ENCODE data around the gene GBP1.
"Not testable (repeated sequence)": the region's sequence is repeated elsewhere in the genome, so short reads cannot be mapped to it uniquely, and the experiment has no call there.

GBP1 gene

GRCh38 chr1:89050649-89051033 is 14.4 kb downstream of the GBP1 start:
- H4K91ac ChIP-seq (ENCODE audit: low read depth, low read length, poor library complexity): peak overlapping the region; percentile 34
- no peak overlapping the region for H3K4ac ChIP-seq (ENCODE audit: low read length)
- H2BK15ac ChIP-seq (ENCODE audit: low read length): no peak overlapping the region
- peak overlapping the region; percentile 68 for H3K23ac ChIP-seq (ENCODE audit: low read depth, low read length, poor library complexity)
- no peak overlapping the region for H2AFZ ChIP-seq (ENCODE audit: low read length)
- no peak overlapping the region for H3K27ac ChIP-seq (replicated peaks; ENCODE audit: low read length)
- H3K36me3 ChIP-seq (replicated peaks in 1 of 2; ENCODE audit: control insufficient read depth in 2 of 2, insufficient read depth in 2 of 2, low read length in 2 of 2): no peaks in the 10 kb centered on the region
- DNase-seq (ENCODE audit: low spot score): no peak
- H2BK120ac ChIP-seq (ENCODE audit: low read depth, low read length): no peak overlapping the region
- H3K4me3 ChIP-seq (ENCODE audit: low read length in 2 of 2): peak overlapping the region in 1 of 2 donors; percentile 1
- no peak overlapping the region for H4K8ac ChIP-seq (ENCODE audit: low read depth, low read length)
- H3K79me1 ChIP-seq (ENCODE audit: low read depth, low read length): no peaks in the 10 kb centered on the region
- no CpG with 5 or more reads among the region's 11 CpGs for WGBS, 2 donors (ENCODE audit: extremely low coverage in 2 of 2, insufficient read length in 2 of 2, insufficient replicate concordance in 1 of 2)
- no peak overlapping the region for H3K9ac ChIP-seq (ENCODE audit: low read depth, low read length, poor library complexity)
- no peak overlapping the region for H3K18ac ChIP-seq (ENCODE audit: low read length)
- H2BK5ac ChIP-seq (ENCODE audit: low read length): peak overlapping the region; percentile 26
- no peaks in the 10 kb centered on the region for H3K4me1 ChIP-seq (ENCODE audit: control insufficient read depth in 2 of 2, insufficient read depth in 1 of 2, low read depth in 1 of 2, low read length in 2 of 2)
- no peaks in the 10 kb centered on the region for H3K9me3 ChIP-seq (replicated peaks in 1 of 2; ENCODE audit: control insufficient read depth in 2 of 2, insufficient read depth in 1 of 2, low read depth in 1 of 2, low read length in 2 of 2)
- no peaks in the 10 kb centered on the region for H3K27me3 ChIP-seq (ENCODE audit: control insufficient read depth in 3 of 3, insufficient read depth in 3 of 3, low read depth in 1 of 3, low read length in 3 of 3)
- no peak overlapping the region for H3K14ac ChIP-seq (ENCODE audit: low read length)
- no peak overlapping the region for H3K4me2 ChIP-seq (ENCODE audit: insufficient read depth, low read length, poor library complexity, severe bottlenecking)
- H2BK12ac ChIP-seq (ENCODE audit: low read length): no peak overlapping the region
- no peak overlapping the region for H2AK5ac ChIP-seq (ENCODE audit: low read depth, low read length)

- not testable (repeated sequence) for H2AK5ac ChIP-seq (ENCODE audit: low read depth, low read length); H3K14ac ChIP-seq (ENCODE audit: low read length); H2BK120ac ChIP-seq (ENCODE audit: low read depth, low read length); H2BK15ac ChIP-seq (ENCODE audit: low read length); H4K8ac ChIP-seq (ENCODE audit: low read depth, low read length); H3K36me3 ChIP-seq (replicated peaks in 1 of 2; ENCODE audit: control insufficient read depth in 2 of 2, insufficient read depth in 2 of 2, low read length in 2 of 2); H3K9me3 ChIP-seq (replicated peaks in 1 of 2; ENCODE audit: control insufficient read depth in 2 of 2, insufficient read depth in 1 of 2, low read depth in 1 of 2, low read length in 2 of 2); H3K4me1 ChIP-seq (ENCODE audit: control insufficient read depth in 2 of 2, insufficient read depth in 1 of 2, low read depth in 1 of 2, low read length in 2 of 2); H3K4me2 ChIP-seq (ENCODE audit: insufficient read depth, low read length, poor library complexity, severe bottlenecking); H3K4ac ChIP-seq (ENCODE audit: low read length); H4K91ac ChIP-seq (ENCODE audit: low read depth, low read length, poor library complexity); H3K27ac ChIP-seq (replicated peaks; ENCODE audit: low read length); H3K18ac ChIP-seq (ENCODE audit: low read length); H2AFZ ChIP-seq (ENCODE audit: low read length); DNase-seq (ENCODE audit: low spot score); H3K27me3 ChIP-seq (ENCODE audit: control insufficient read depth in 3 of 3, insufficient read depth in 3 of 3, low read depth in 1 of 3, low read length in 3 of 3); H3K79me1 ChIP-seq (ENCODE audit: low read depth, low read length); H3K4me3 ChIP-seq (ENCODE audit: low read length in 2 of 2); H3K9ac ChIP-seq (ENCODE audit: low read depth, low read length, poor library complexity); H3K23ac ChIP-seq (ENCODE audit: low read depth, low read length, poor library complexity); H2BK12ac ChIP-seq (ENCODE audit: low read length)
- no CpG with 5 or more reads among the region's 9 CpGs for WGBS, 2 donors (ENCODE audit: extremely low coverage in 2 of 2, insufficient read length in 2 of 2, insufficient replicate concordance in 1 of 2)
- H2BK5ac ChIP-seq (ENCODE audit: low read length): peak overlapping the region; percentile 26
Measured at GRCh38 chr1:89049901-89050648, 14.9 kb downstream of the GBP1 start.

- H3K4me3 ChIP-seq (ENCODE audit: low read length in 2 of 2); H2BK12ac ChIP-seq (ENCODE audit: low read length); H3K9ac ChIP-seq (ENCODE audit: low read depth, low read length, poor library complexity); H3K36me3 ChIP-seq (replicated peaks in 1 of 2; ENCODE audit: control insufficient read depth in 2 of 2, insufficient read depth in 2 of 2, low read length in 2 of 2); H4K8ac ChIP-seq (ENCODE audit: low read depth, low read length); H3K27ac ChIP-seq (replicated peaks; ENCODE audit: low read length); H2BK15ac ChIP-seq (ENCODE audit: low read length); H3K18ac ChIP-seq (ENCODE audit: low read length); H3K14ac ChIP-seq (ENCODE audit: low read length); H3K9me3 ChIP-seq (replicated peaks in 1 of 2; ENCODE audit: control insufficient read depth in 2 of 2, insufficient read depth in 1 of 2, low read depth in 1 of 2, low read length in 2 of 2); H2BK5ac ChIP-seq (ENCODE audit: low read length); H3K4ac ChIP-seq (ENCODE audit: low read length); H2AK5ac ChIP-seq (ENCODE audit: low read depth, low read length); H2AFZ ChIP-seq (ENCODE audit: low read length); H3K79me1 ChIP-seq (ENCODE audit: low read depth, low read length); H3K27me3 ChIP-seq (ENCODE audit: control insufficient read depth in 3 of 3, insufficient read depth in 3 of 3, low read depth in 1 of 3, low read length in 3 of 3); H4K91ac ChIP-seq (ENCODE audit: low read depth, low read length, poor library complexity); H3K4me2 ChIP-seq (ENCODE audit: insufficient read depth, low read length, poor library complexity, severe bottlenecking); H3K23ac ChIP-seq (ENCODE audit: low read depth, low read length, poor library complexity); H2BK120ac ChIP-seq (ENCODE audit: low read depth, low read length); DNase-seq (ENCODE audit: low spot score); H3K4me1 ChIP-seq (ENCODE audit: control insufficient read depth in 2 of 2, insufficient read depth in 1 of 2, low read depth in 1 of 2, low read length in 2 of 2): not testable (repeated sequence)
- WGBS, 2 donors (ENCODE audit: extremely low coverage in 2 of 2, insufficient read length in 2 of 2, insufficient replicate concordance in 1 of 2): no CpG with 5 or more reads among the region's 4 CpGs
Measured at GRCh38 chr1:89049187-89049586, 15.8 kb downstream of the GBP1 start.

- Histone ChIP-seq H3K4me1 (ENCODE audit: control insufficient read depth in 2 of 2, insufficient read depth in 1 of 2, low read depth in 1 of 2, low read length in 2 of 2) (no peaks in the 10 kb centered on the region), H3K14ac (ENCODE audit: low read length) (no peak overlapping the region), H3K27me3 (ENCODE audit: control insufficient read depth in 3 of 3, insufficient read depth in 3 of 3, low read depth in 1 of 3, low read length in 3 of 3) (no peaks in the 10 kb centered on the region), H2AK5ac (ENCODE audit: low read depth, low read length) (no peak overlapping the region), H4K91ac (ENCODE audit: low read depth, low read length, poor library complexity) (no peak overlapping the region), H4K8ac (ENCODE audit: low read depth, low read length) (no peak overlapping the region), H3K79me1 (ENCODE audit: low read depth, low read length) (no peaks in the 10 kb centered on the region), H3K36me3 (replicated peaks in 1 of 2; ENCODE audit: control insufficient read depth in 2 of 2, insufficient read depth in 2 of 2, low read length in 2 of 2) (no peaks in the 10 kb centered on the region), H3K4me2 (ENCODE audit: insufficient read depth, low read length, poor library complexity, severe bottlenecking) (no peak overlapping the region), H3K27ac (replicated peaks; ENCODE audit: low read length) (no peak overlapping the region), H3K23ac (ENCODE audit: low read depth, low read length, poor library complexity) (no peak overlapping the region), H2BK15ac (ENCODE audit: low read length) (no peak overlapping the region), H3K9ac (ENCODE audit: low read depth, low read length, poor library complexity) (no peak overlapping the region), H2BK5ac (ENCODE audit: low read length) (no peak overlapping the region), H2BK12ac (ENCODE audit: low read length) (no peak overlapping the region), H3K4ac (ENCODE audit: low read length) (no peak overlapping the region), H3K9me3 (replicated peaks in 1 of 2; ENCODE audit: control insufficient read depth in 2 of 2, insufficient read depth in 1 of 2, low read depth in 1 of 2, low read length in 2 of 2) (peaks cover 0 to 2% of the 10 kb centered on the region in 2 donors), H3K4me3 (ENCODE audit: low read length in 2 of 2) (no peak overlapping the region), H2BK120ac (ENCODE audit: low read depth, low read length) (no peak overlapping the region), H2AFZ (ENCODE audit: low read length) (no peak overlapping the region), H3K18ac (ENCODE audit: low read length) (no peak overlapping the region)
- no CpG with 5 or more reads among the region's 3 CpGs for WGBS, 2 donors (ENCODE audit: extremely low coverage in 2 of 2, insufficient read length in 2 of 2, insufficient replicate concordance in 1 of 2)
- no peak for DNase-seq (ENCODE audit: low spot score)
Measured at GRCh38 chr1:89047734-89048133, 17.3 kb downstream of the GBP1 start.
